H1 (cell line): ENCODE measurements around the gene RMND5B. TPM values are rescaled to one million over a fixed set of nuclear protein-coding genes. Genes with fewer than 3 reads are reported as not detected.

Source experiments
- CTCF ChIA-PET: fragments of 300-600 bp; sonication (Branson Sonifier 250); formaldehyde crosslinking; loops from one replicate; lab custom pipeline; 2021; ENCODE audit not compliant: partially characterized antibody; lab: Charles Lee
- POLR2A ChIA-PET: fragments of 300-600 bp; sonication (Branson Sonifier 250); formaldehyde crosslinking; loops from one replicate; lab custom pipeline; 2021; ENCODE audit warnings: inconsistent platforms; ENCODE audit not compliant: partially characterized antibody; lab: Charles Lee
- DNase-seq, 2 experiments: peaks; one replicate each; pipeline versions ENCODE4 v3.0.0 to v3.0.0-alpha.2; 2010 to 2022; ENCODE audit warnings: low spot score in 2 of 2, low read depth in 1 of 2, mixed read lengths in 1 of 2
- FAIRE-seq: peaks from 2 replicates; lab custom pipeline; 2011; peaks lifted over from hg19 to GRCh38; lab: Jason Lieb, UNC
- H2AFZ ChIP-seq: 2 replicates; pipeline ENCODE4 v1.8.1; 2012; ENCODE audit warnings: low read length, inconsistent platforms
- H2AK5ac ChIP-seq: 2 replicates; pipeline ENCODE4 v1.6.1; 2013; ENCODE audit warnings: low read depth, low read length
- H2BK120ac ChIP-seq: replicated peaks from 2 replicates; pipeline ENCODE3; 2013; ENCODE audit warnings: low read depth, low read length, inconsistent platforms
- H2BK12ac ChIP-seq: 2 replicates; pipeline ENCODE4 v1.6.1; 2013; ENCODE audit warnings: low read depth, low read length
- H2BK15ac ChIP-seq: 2 replicates; pipeline ENCODE4 v1.6.1; 2013; ENCODE audit warnings: low read length
- H2BK20ac ChIP-seq: 2 replicates; pipeline ENCODE4 v1.6.1; 2013; ENCODE audit warnings: low read length
- H2BK5ac ChIP-seq: 2 replicates; pipeline ENCODE4 v1.6.1; 2013; ENCODE audit warnings: low read depth, low read length
- H3K14ac ChIP-seq: 2 replicates; pipeline ENCODE4 v1.6.1; 2013; ENCODE audit warnings: inconsistent platforms; ENCODE audit not compliant: insufficient read length
- H3K18ac ChIP-seq: 2 replicates; pipeline ENCODE4 v1.6.1; 2013; ENCODE audit warnings: low read length; ENCODE audit errors: extremely low read depth
- H3K23ac ChIP-seq: 2 replicates; pipeline ENCODE4 v1.6.1; 2013; ENCODE audit warnings: inconsistent platforms; ENCODE audit not compliant: insufficient read length
- H3K23me2 ChIP-seq: 2 replicates; pipeline ENCODE4 v1.6.1; 2013; ENCODE audit warnings: low read depth, low read length
- H3K27ac ChIP-seq: 2 replicates; pipeline ENCODE4 v1.6.1; 2011; ENCODE audit warnings: low read depth, low read length, inconsistent platforms
- H3K27me3 ChIP-seq, 4 experiments: replicated peaks in 1 of 4; 1 replicate in 1 of 4; 2 replicates in 3 of 4; pipeline versions ENCODE4 v1.6.1 to v1.8.1; 2011 to 2013; ENCODE audit warnings: low read length in 3 of 4, mild to moderate bottlenecking in 3 of 4, inconsistent platforms in 2 of 4, mixed read lengths in 2 of 4, moderate library complexity in 1 of 4; ENCODE audit not compliant: control insufficient read depth in 3 of 4, insufficient read depth in 3 of 4; ENCODE audit errors: extremely low read depth in 1 of 4
- H3K36me3 ChIP-seq, 4 experiments: 2 replicates each; pipeline versions ENCODE4 v1.6.1 to v1.8.1; 2011 to 2013; ENCODE audit warnings: mild to moderate bottlenecking in 4 of 4, low read length in 3 of 4, moderate library complexity in 2 of 4, control low read depth in 1 of 4, inconsistent platforms in 1 of 4; ENCODE audit not compliant: insufficient read depth in 4 of 4, control insufficient read depth in 2 of 4
- H3K4ac ChIP-seq: replicated peaks from 2 replicates; pipeline ENCODE3; 2013; ENCODE audit warnings: low read length, low read depth, mixed read lengths, inconsistent platforms; ENCODE audit not compliant: insufficient read length
- H3K4me1 ChIP-seq, 4 experiments: replicated peaks in 1 of 4; 1 replicate in 1 of 4; 2 replicates in 3 of 4; pipeline versions ENCODE4 v1.6.1 to v1.8.1; 2011 to 2013; ENCODE audit warnings: low read length in 3 of 4, inconsistent platforms in 2 of 4, mixed read lengths in 1 of 4; ENCODE audit not compliant: insufficient read depth in 4 of 4, control insufficient read depth in 3 of 4
- H3K4me2 ChIP-seq, 2 experiments: 2 replicates each; pipeline versions ENCODE4 v1.6.1 to v1.8.1; 2011 to 2013; ENCODE audit warnings: low read depth in 2 of 2, low read length in 2 of 2, control low read depth in 1 of 2, inconsistent platforms in 1 of 2, mild to moderate bottlenecking in 1 of 2; ENCODE audit not compliant: insufficient read depth in 1 of 2
- H3K4me3 ChIP-seq, 4 experiments: fragments of 200-600, 300-600 bp in 1 of 4; sonication (generic), shearing (Covaris generic), sonication (Bioruptor Twin) in 1 of 4; 2 replicates each; pipeline versions ENCODE4 v1.5.1 to v1.8.1; 2011 to 2016; ENCODE audit warnings: low read length in 4 of 4, low read depth in 3 of 4, control low read depth in 2 of 4, inconsistent platforms in 2 of 4, mild to moderate bottlenecking in 2 of 4, mixed read lengths in 1 of 4, moderate library complexity in 1 of 4; ENCODE audit not compliant: insufficient read depth in 2 of 4; ENCODE audit errors: extremely low read depth in 1 of 4
- H3K56ac ChIP-seq: replicated peaks from 2 replicates; pipeline ENCODE3; 2013; ENCODE audit warnings: low read depth, mild to moderate bottlenecking, mixed read lengths, low read length, inconsistent platforms; ENCODE audit not compliant: insufficient read length
- H3K79me1 ChIP-seq: 2 replicates; pipeline ENCODE4 v1.6.1; 2013; ENCODE audit warnings: low read depth, low read length, control low read depth
- H3K79me2 ChIP-seq, 2 experiments: 2 replicates each; pipeline versions ENCODE4 v1.6.1 to v1.8.1; 2012 to 2013; ENCODE audit warnings: low read length in 2 of 2, mild to moderate bottlenecking in 2 of 2, inconsistent platforms in 1 of 2; ENCODE audit not compliant: insufficient read depth in 2 of 2, control insufficient read depth in 1 of 2
- H3K9ac ChIP-seq, 4 experiments: replicated peaks in 1 of 4; 1 replicate in 1 of 4; 2 replicates in 3 of 4; pipeline versions ENCODE4 v1.6.1 to v1.8.1; 2011 to 2013; ENCODE audit warnings: low read depth in 3 of 4, low read length in 3 of 4, control low read depth in 2 of 4, mild to moderate bottlenecking in 2 of 4, moderate library complexity in 2 of 4, inconsistent platforms in 1 of 4; ENCODE audit errors: extremely low read depth in 1 of 4
- H3K9me3 ChIP-seq, 2 experiments: 2 replicates each; pipeline versions ENCODE4 v1.6.1 to v1.8.1; 2012 to 2013; ENCODE audit warnings: mild to moderate bottlenecking in 2 of 2, moderate library complexity in 2 of 2, control low read depth in 1 of 2, inconsistent platforms in 1 of 2, low read depth in 1 of 2, low read length in 1 of 2, mixed read lengths in 1 of 2; ENCODE audit not compliant: insufficient read depth in 2 of 2
- H4K20me1 ChIP-seq, 2 experiments: replicated peaks in 1 of 2; 2 replicates each; pipeline versions ENCODE3 to v1.8.1; 2011 to 2013; ENCODE audit warnings: inconsistent platforms in 2 of 2, low read length in 2 of 2, mild to moderate bottlenecking in 1 of 2; ENCODE audit not compliant: insufficient read depth in 2 of 2, control insufficient read depth in 1 of 2
- H4K5ac ChIP-seq: 2 replicates; pipeline ENCODE4 v1.6.1; 2013; ENCODE audit warnings: low read length, low read depth, mixed read lengths, inconsistent platforms; ENCODE audit not compliant: insufficient read length
- H4K8ac ChIP-seq: 2 replicates; pipeline ENCODE4 v1.8.0; 2013; ENCODE audit warnings: mild to moderate bottlenecking, moderate library complexity, low read length, inconsistent platforms; ENCODE audit not compliant: insufficient read depth; ENCODE audit errors: extremely low read depth
- H4K91ac ChIP-seq: replicated peaks from 2 replicates; pipeline ENCODE3; 2013; ENCODE audit warnings: low read length, mixed read lengths, inconsistent platforms; ENCODE audit not compliant: insufficient read length
- CHD2 ChIP-seq: IDR thresholded peaks from 2 replicates; pipeline ENCODE4 v1.6.1; 2012; ENCODE audit warnings: low read length, improper control_type of control experiment
- POLR2A ChIP-seq, 2 experiments: IDR thresholded peaks; 1 replicate in 1 of 2; 2 replicates in 1 of 2; pipeline ENCODE4 v1.6.1; 2011; ENCODE audit warnings: low read depth in 2 of 2, low read length in 2 of 2, mild to moderate bottlenecking in 2 of 2; ENCODE audit errors: control extremely low read depth in 1 of 2
- POLR2AphosphoS5 ChIP-seq: IDR thresholded peaks from 2 replicates; pipeline ENCODE4 v1.6.1; 2011; ENCODE audit warnings: low read depth, low read length
- TAF1 ChIP-seq: IDR thresholded peaks from 2 replicates; pipeline ENCODE4 v1.6.1; 2011; ENCODE audit warnings: mild to moderate bottlenecking, low read depth, low read length
- YY1 ChIP-seq: IDR thresholded peaks from 2 replicates; pipeline ENCODE4 v1.6.1; 2011; ENCODE audit warnings: low read depth, mild to moderate bottlenecking, low read length
- WGBS, 2 experiments: shearing (Covaris generic) in 1 of 2; methylation state at CpG; one replicate each; pipeline versions ENCODE4 v1.1.6 to v1.1.7; 2013 to 2015; ENCODE audit warnings: low lambda C conversion rate in 2 of 2, mixed read lengths in 2 of 2, inconsistent platforms in 1 of 2, low coverage in 1 of 2, missing lambda C conversion rate in 1 of 2; ENCODE audit not compliant: insufficient replicate concordance in 2 of 2, insufficient coverage in 1 of 2, insufficient read length in 1 of 2; ENCODE audit errors: extremely low coverage in 1 of 2, missing lambda C conversion rate in 1 of 2; 5-methylcytosine and 5-hydroxymethylcytosine counted together
- polyA plus RNA-seq, 7 experiments: library from polyadenylated mRNA; depleted of rRNA in 3 of 7; stranded (reverse) in 5 of 7; unstranded in 2 of 7; fragments of >200 nt in 5 of 7; fragments of 200-250 nt in 2 of 7; gene quantifications; 1 replicate in 5 of 7; 2 replicates in 1 of 7; 4 replicates in 1 of 7; pipeline versions ENCODE4 v1.2.1 to v1.2.3, GENCODE V29; 2011 to 2013; ENCODE audit warnings: missing spikeins in 2 of 7, mixed read lengths in 2 of 7
- total RNA-seq: library from RNA; stranded (reverse); fragmentation: NEBNext Ultra II Directional; extraction: Animal tissue kit (Norgen Biotek cat#: 25700); gene quantifications from 2 replicates; pipeline ENCODE4 v1.2.1, GENCODE V29; 2021

Gene RMND5B
- total and polyA plus RNA-seq, 2 of the 8 experiments (the other 6 are each of a cell fraction or from before 2014, with no cell fraction given): 75.9 to 90.2 TPM

DNA sequence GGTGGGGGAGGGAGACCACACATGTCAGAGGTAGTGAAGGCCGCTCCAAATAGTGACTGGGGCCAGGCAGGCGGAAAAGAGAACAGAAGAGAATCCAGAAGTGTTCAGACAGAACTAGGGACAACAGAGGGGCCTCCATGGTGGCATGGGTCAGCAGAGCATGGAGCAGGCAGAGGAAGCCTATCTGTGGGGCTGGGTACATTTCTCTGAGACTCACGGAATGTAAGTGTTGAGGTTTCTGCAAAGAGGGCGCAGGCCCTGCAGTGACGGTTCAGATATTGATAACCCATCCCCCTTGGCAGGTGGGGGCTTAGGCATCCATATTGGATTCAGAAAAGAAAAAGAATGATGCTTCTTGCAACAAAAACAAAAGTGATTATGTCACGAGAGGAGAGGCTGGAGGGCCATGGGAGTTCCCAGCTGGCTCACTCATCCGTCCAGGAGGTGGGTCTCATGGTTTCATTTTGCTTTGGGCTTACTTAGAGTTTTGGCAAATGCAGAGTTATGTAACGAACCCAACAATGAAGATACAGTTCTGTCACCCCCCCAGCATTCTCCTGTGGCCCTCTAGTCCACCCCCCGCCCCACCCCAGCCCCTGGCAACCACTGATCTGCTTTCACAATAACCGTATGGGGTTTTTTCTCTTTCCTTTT is 5.4 kb upstream of the RMND5B start:
- Histone ChIP-seq H4K8ac (no peak overlapping the region; the same call in 1 of the 2 replicates), H3K4me1 (peaks cover 12 to 53% (median 30%) of the 10 kb centered on the region in 4 experiments), H3K36me3 (peaks cover 9 to 25% (median 18%) of the 10 kb centered on the region in 4 experiments; a peak in 7 of 8 replicates), H3K27me3 (no peaks in the 10 kb centered on the region), H2BK15ac (peak overlapping the region; percentile 98; the same call in 1 of the 2 replicates), H2AFZ (no peak overlapping the region), H2BK20ac (peak overlapping the region; percentile 99), H3K18ac (peak overlapping the region; percentile 71), H3K79me1 (peaks cover 7% of the 10 kb centered on the region; the same call in 1 of the 2 replicates), H4K91ac (peak overlapping the region; percentile 99), H3K9ac (no peak overlapping the region), H2BK5ac (peak overlapping the region; percentile 96), H4K5ac (peak overlapping the region; percentile 59), H3K14ac (no peak overlapping the region), H3K4me3 (no peak overlapping the region), H3K4ac (peak overlapping the region; percentile 82), H2BK12ac (peak overlapping the region; percentile 94), H3K9me3 (no peaks in the 10 kb centered on the region), H2BK120ac (peak overlapping the region; percentile 80), H3K27ac (peak overlapping the region; percentile 79), H3K4me2 (no peak overlapping the region; a peak in 1 of 4 replicates), H3K56ac (no peak overlapping the region), H3K23ac (no peak overlapping the region), H3K79me2 (peaks cover 0 to 15% of the 10 kb centered on the region in 2 experiments; a peak in 1 of 4 replicates), H2AK5ac (peak overlapping the region; percentile 96), H3K23me2 (no peaks in the 10 kb centered on the region; the same call in 1 of the 2 replicates), H4K20me1 (peaks cover 3 to 7% of the 10 kb centered on the region in 2 experiments)
- DNase-seq (no peak), FAIRE-seq (no peak)
- ChIA-PET CTCF (interaction anchor here (1.0 to 12.9 kb wide), 6 partner anchors 9 to 49 kb away, joined by 4 to 189 read pairs (median 69); partner anchors contain the start of genes NHP2 and RMND5B), POLR2A (interaction anchor here (1.2 to 40.7 kb wide), 14 partner anchors 9 to 79 kb away, joined by 3 to 1250 read pairs (median 8); partner anchors contain the start of genes HNRNPAB, N4BP3, NHP2 and RMND5B)
- TF ChIP-seq POLR2A (IDR thresholded peaks at IDR 0.05; ENCODE audit: control extremely low read depth in 1 of 2, low read depth in 2 of 2, low read length in 2 of 2) (peak in 1 of 2 experiments; percentile 27; a peak in 1 of 3 replicates), POLR2AphosphoS5 (peak; percentile 63; the same call in 1 of the 2 replicates), TAF1 (no peak; the same call in 1 of the 2 replicates), CHD2 (no peak), YY1 (0 out of 2 replicates have a peak, but pooled peaks have one; percentile 33)
- 66% methylated on average over 9 of the region's 10 CpGs; no CpG with 5 or more reads in 1 of the 2 experiments for WGBS, 2 experiments
